ENCODE data around the gene PLA2G2D. TPM values are rescaled to one million over a fixed set of nuclear protein-coding genes. Genes with fewer than 3 reads are reported as not detected.

PLA2G2D gene
- total RNA-seq, 1 donor from 2014 or later: not detected

GRCh38 chr1:20115479-20115878 lies 3.9 kb downstream of the PLA2G2D start:
- no peak for DNase-seq (ENCODE audit: low spot score)

- peak; percentile 27 for DNase-seq (ENCODE audit: low spot score)
These were observed 5.2 kb downstream of the PLA2G2D start for GRCh38 chr1:20114021-20114648.

GRCh38 chr1:20112279-20113000 lies 6.9 kb downstream of the PLA2G2D start:
- DNase-seq (ENCODE audit: low spot score): no peak

GRCh38 chr1:20111452-20111851 lies 7.9 kb downstream of the PLA2G2D start:
- no peak for DNase-seq (ENCODE audit: low spot score)

- peak; percentile 30 for DNase-seq (ENCODE audit: low spot score)
These were observed 8.7 kb downstream of the PLA2G2D start for GRCh38 chr1:20110679-20111078.

- no peak for DNase-seq (ENCODE audit: low spot score)
These were observed 10.0 kb downstream of the PLA2G2D start for GRCh38 chr1:20109223-20109856.

GRCh38 chr1:20108366-20109123 lies 10.8 kb downstream of the PLA2G2D start:
- DNase-seq (ENCODE audit: low spot score): no peak

GRCh38 chr1:20107796-20108195 lies 11.5 kb downstream of the PLA2G2D start:
- no peak for DNase-seq (ENCODE audit: low spot score)

GRCh38 chr1:20107351-20107750 lies 12.0 kb downstream of the PLA2G2D start:
- no peak for DNase-seq (ENCODE audit: low spot score)

GRCh38 chr1:20105856-20106255 lies 13.5 kb downstream of the PLA2G2D start:
- no peak for DNase-seq (ENCODE audit: low spot score)

- no peak for DNase-seq (ENCODE audit: low spot score)
These were observed 16.5 kb downstream of the PLA2G2D start for GRCh38 chr1:20102875-20103274.

- peak; percentile 36 for DNase-seq (ENCODE audit: low spot score)
These were observed 18.5 kb downstream of the PLA2G2D start for GRCh38 chr1:20100632-20101355.

- DNase-seq (ENCODE audit: low spot score): no peak
These were observed 19.8 kb downstream of the PLA2G2D start for GRCh38 chr1:20099533-20099932.

- no peak for DNase-seq (ENCODE audit: low spot score)
These were observed 22.4 kb downstream of the PLA2G2D start for GRCh38 chr1:20096840-20097447.

GRCh38 chr1:20095564-20096434 lies 23.5 kb downstream of the PLA2G2D start:
- DNase-seq (ENCODE audit: low spot score): no peak

- peak; percentile 25 for DNase-seq (ENCODE audit: low spot score)
These were observed 25.4 kb downstream of the PLA2G2D start for GRCh38 chr1:20093940-20094391.

GRCh38 chr1:20093303-20093702 lies 26.0 kb downstream of the PLA2G2D start:
- DNase-seq (ENCODE audit: low spot score): no peak

- no peak for DNase-seq (ENCODE audit: low spot score)
These were observed 28.7 kb downstream of the PLA2G2D start for GRCh38 chr1:20090641-20091040.

- no peak for DNase-seq (ENCODE audit: low spot score)
These were observed 29.2 kb downstream of the PLA2G2D start for GRCh38 chr1:20090119-20090518.

Data from mucosa of gallbladder (tissue), 1 donor.